Measurements from ENCODE around the gene PTRHD1.

Gene PTRHD1

GRCh38 chr2:24771061-24771460 is 22.1 kb downstream of the PTRHD1 start:
- DNase-seq (ENCODE audit: extremely low spot score, insufficient read length, low read depth), result no peak
- no peak for FAIRE-seq

- FAIRE-seq (no peak), DNase-seq (ENCODE audit: extremely low spot score, insufficient read length, low read depth) (no peak)
Observed at GRCh38 chr2:24768601-24769000, 24.6 kb downstream of the PTRHD1 start.

GRCh38 chr2:24768013-24768412 is 25.2 kb downstream of the PTRHD1 start:
- FAIRE-seq (no peak), DNase-seq (ENCODE audit: extremely low spot score, insufficient read length, low read depth) (no peak)

- no peak for DNase-seq (ENCODE audit: extremely low spot score, insufficient read length, low read depth)
- FAIRE-seq, result no peak
Observed at GRCh38 chr2:24766609-24767008, 26.6 kb downstream of the PTRHD1 start.

DNA sequence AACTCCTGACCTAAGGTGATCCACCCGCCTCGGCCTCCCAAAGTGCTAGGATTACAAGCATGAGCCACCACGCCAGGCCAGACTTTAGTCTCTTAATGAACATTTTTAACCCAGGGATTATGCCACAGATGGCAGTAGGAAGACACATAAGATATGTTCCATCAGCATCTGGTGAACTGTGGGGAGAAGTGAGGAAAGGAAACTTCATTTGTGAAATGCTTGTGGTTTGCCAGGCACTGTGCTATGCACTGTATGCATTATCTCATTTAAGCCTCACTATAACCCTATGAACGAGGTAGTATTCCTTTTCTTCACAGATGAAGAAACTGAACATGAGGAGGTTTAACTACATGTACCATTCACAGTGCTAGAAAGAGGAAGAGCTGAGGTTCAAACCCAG is 29.3 kb downstream of the PTRHD1 start:
- DNase-seq (ENCODE audit: extremely low spot score, insufficient read length, low read depth) (no peak), FAIRE-seq (no peak)

DNA sequence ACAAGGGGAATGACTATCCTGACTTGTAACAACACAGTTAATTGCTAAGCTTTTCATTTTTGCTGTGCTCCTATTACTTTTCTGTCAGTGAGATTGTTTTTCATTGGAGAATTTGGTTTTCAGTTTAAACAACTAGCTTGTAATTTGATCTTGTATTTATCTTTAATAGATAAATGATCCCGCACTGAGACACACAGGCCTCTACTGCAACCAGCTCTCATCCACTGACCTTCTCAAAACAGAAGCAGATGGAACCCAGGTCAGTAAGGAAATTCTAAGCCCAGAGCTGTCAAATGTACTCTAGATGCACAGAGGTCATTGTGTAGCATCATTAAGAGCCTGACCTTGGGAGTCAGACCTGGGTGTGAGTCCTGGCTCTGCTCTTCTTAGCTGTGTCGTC is 30.7 kb downstream of the PTRHD1 start:
- no peak for FAIRE-seq
- no peak for DNase-seq (ENCODE audit: extremely low spot score, insufficient read length, low read depth)

DNA sequence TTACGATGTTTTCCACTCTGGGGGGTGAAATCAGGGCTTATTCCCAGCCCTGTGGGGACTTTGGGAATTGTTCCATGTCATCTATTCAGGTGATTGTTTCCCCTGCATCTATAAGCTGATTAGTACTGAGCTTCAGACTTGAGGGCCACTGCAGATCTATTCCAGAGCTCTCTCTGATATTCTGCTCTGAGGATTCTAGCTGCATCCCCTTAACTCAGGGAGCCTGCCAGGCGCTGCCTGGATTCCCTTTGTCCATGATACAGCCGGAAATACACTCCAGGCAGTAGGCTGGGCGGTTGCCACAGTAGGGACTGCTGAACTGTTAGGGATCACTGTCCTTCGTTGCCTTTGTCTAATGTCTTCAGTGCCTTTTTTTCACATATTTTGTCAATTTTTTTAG is 31.3 kb downstream of the PTRHD1 start:
- DNase-seq (ENCODE audit: extremely low spot score, insufficient read length, low read depth) (no peak), FAIRE-seq (no peak)

DNA sequence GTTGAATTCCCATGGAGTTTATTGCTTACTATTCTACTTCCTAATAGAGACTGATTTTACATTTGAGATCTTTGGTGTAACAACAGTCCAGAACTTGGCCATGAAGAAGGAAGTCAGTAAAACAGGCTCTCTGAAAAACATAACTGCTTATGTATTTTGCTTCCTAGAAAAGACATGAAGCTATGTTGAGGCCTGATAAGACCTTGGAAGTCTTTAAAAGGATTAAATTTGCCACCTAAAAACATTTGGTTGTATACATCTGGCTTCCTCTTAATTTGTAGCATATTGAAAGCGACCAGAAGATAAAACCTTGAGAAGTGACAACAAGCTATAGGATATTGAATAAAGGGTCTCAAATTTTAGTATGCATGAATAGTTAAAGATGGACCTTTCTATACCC is 36.4 kb downstream of the PTRHD1 start:
- FAIRE-seq (no peak), DNase-seq (ENCODE audit: extremely low spot score, insufficient read length, low read depth) (no peak)

DNA sequence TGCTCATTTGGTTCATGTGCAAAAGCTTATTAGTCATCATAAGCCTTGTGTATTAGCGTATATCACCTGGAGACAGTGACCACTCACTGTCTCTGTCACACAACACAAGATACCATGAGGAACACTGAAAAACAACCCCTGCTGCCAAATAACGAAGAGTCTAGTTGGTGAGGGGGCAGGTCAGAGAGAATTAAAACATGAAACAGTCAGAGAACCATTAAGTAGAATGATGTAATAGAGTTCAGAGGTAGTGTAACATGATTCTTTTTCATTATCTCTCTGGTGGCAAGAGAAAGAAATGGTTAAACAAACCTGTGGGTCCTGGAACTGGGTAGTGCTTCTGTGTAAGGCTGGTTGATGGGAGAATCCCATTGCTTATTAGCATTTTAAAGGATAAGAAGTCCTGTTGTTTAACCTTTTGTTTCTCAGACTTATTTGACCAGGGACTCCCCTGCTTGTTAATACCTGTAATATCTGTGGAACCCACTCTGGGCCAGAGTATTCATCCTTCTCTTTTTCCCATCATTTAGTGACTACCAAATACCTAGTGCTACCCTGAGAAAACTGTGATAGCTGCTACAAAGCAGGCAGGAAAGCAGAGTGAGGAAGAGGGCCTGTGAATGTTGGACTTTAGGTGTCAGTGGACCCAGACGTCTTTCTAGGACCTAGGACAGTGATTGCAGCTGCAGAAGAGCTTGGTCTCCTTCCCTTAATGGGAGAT is 38.0 kb downstream of the PTRHD1 start:
- DNase-seq (ENCODE audit: extremely low spot score, insufficient read length, low read depth), result no peak
- FAIRE-seq, result no peak

- DNase-seq (ENCODE audit: extremely low spot score, insufficient read length, low read depth), result no peak
Observed at GRCh38 chr2:24749069-24749691, 44.0 kb downstream of the PTRHD1 start.

DNA sequence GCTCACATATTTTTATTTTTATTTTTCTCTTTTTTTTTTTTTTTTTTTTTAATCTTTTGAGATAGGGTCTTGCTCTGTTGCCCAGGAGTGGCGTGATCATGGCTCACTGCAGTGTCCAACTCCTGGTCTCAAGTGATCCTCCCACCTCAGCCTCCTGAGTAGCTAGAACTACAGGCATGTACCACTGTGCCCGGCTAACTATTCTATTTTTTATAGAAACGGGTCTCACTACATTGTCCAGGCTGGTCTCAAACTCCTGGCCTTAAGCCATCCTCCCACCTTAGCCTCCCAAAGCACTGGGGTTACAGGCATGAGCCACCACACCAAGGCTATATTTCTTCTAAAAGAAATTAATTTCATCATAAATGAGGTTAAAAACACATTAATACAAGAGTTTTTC is 45.9 kb downstream of the PTRHD1 start:
- no peak for DNase-seq (ENCODE audit: extremely low spot score, insufficient read length, low read depth)
- FAIRE-seq, result no peak

More at GRCh38 chr2:24749069-24749691, 44.0 kb downstream of the PTRHD1 start:
- FAIRE-seq, result no peak

DNA sequence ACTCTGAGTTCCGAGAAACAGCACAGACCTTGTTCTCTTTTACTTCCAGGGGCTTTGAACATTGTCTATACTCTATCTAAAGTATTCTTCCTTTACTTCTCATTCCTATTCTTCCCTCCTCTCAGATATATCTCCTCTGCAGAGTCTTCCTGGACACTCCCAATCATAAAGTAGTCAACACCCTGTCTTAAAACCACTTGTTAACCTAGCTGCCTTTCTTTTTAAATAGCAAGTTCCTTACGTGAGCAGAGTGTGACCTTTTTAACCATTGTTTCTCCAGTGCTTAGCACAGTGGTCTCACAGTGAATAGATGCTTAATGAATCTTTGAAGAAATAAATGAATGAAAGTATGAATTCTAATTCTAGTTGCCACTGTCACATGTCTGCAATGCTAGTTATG is 47.4 kb downstream of the PTRHD1 start:
- FAIRE-seq, result no peak

DNA sequence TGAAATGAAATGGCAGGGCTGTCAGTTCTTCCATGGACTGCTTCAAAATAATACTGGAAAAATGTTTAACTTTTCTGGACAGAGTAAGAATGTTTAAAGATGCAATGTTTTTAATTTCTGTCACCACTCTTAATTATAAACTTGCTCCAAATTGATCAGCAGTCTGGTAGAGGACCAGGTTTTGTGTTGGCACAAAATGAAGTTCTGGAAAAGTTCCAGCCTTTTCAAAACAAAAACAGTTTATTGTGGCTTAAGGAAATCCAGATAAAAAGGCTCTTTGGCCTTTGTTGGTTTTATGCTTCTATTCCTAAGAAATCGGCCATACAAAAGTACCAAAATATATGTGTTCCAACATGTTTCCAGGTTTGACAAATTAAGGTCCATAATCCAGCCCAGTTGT is 48.8 kb downstream of the PTRHD1 start:
- DNase-seq (ENCODE audit: extremely low spot score, insufficient read length, low read depth) (no peak), FAIRE-seq (no peak)

More for the DNA sequence above, 47.4 kb downstream of the PTRHD1 start:
- DNase-seq (ENCODE audit: extremely low spot score, insufficient read length, low read depth), result no peak

- FAIRE-seq (no peak), DNase-seq (ENCODE audit: extremely low spot score, insufficient read length, low read depth) (no peak)
Observed at GRCh38 chr2:24743924-24744323, 49.3 kb downstream of the PTRHD1 start.

- no peak for FAIRE-seq
- DNase-seq (ENCODE audit: extremely low spot score, insufficient read length, low read depth), result no peak
Observed at GRCh38 chr2:24742730-24743129, 50.5 kb downstream of the PTRHD1 start.

- no peak for DNase-seq (ENCODE audit: extremely low spot score, insufficient read length, low read depth)
- FAIRE-seq, result no peak
Observed at GRCh38 chr2:24740142-24740541, 53.0 kb downstream of the PTRHD1 start.

Data from GM18507 (cell line).